ENCODE data around the gene UBAP2L.

The UBAP2L gene, protein sequence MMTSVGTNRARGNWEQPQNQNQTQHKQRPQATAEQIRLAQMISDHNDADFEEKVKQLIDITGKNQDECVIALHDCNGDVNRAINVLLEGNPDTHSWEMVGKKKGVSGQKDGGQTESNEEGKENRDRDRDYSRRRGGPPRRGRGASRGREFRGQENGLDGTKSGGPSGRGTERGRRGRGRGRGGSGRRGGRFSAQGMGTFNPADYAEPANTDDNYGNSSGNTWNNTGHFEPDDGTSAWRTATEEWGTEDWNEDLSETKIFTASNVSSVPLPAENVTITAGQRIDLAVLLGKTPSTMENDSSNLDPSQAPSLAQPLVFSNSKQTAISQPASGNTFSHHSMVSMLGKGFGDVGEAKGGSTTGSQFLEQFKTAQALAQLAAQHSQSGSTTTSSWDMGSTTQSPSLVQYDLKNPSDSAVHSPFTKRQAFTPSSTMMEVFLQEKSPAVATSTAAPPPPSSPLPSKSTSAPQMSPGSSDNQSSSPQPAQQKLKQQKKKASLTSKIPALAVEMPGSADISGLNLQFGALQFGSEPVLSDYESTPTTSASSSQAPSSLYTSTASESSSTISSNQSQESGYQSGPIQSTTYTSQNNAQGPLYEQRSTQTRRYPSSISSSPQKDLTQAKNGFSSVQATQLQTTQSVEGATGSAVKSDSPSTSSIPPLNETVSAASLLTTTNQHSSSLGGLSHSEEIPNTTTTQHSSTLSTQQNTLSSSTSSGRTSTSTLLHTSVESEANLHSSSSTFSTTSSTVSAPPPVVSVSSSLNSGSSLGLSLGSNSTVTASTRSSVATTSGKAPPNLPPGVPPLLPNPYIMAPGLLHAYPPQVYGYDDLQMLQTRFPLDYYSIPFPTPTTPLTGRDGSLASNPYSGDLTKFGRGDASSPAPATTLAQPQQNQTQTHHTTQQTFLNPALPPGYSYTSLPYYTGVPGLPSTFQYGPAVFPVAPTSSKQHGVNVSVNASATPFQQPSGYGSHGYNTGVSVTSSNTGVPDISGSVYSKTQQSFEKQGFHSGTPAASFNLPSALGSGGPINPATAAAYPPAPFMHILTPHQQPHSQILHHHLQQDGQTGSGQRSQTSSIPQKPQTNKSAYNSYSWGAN

DNA sequence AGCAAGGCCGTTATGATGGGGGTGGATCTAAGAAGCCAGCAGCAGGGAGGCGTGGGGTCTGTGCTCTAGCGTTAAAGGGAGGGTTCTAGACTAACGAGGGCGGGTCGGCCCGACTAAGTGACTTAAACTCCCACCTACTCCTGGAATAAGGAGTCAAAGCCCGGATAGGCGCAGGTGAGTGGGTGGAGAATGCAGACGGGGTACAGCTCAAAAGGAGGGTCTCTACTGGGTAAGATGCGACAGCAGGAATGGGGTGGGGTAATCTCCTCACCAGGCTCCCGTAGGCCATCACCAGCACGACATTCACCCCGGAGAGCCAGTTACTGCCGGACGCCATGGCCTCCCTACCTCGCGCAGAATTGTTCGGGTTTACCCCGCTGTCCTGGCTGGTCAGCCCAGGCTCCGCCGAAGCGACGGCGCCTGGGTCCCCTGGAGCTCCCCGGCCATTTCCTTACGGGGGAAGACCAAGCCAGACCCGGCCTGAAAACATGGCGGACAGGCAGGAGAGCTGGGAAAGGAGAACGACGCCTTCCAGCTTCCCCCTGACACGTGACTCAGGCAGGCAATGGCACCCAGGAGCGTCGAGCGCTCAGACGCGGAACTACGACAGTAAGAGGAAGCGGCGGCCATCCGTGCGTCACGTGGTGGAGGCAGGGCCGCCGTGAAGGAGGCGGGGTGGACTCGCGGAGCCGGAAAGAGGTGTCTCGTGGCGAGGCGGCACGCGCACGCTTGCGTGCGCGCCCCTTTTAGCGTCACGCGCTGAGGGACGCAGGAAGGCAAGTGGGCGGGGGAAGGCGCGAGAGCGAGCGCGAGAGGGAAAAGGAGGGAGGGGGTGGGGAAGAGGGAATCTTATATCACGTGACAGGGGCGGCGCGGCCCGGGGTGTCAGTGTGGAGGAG, at the start of gene UBAP2L:
TSS of gene UBAP2L (plus strand) at position 885 of the 899 bp plus-strand sequence. CDS start 4,169 bp downstream, outside the sequence.
- no peaks in the 10 kb centered on the region for H3K27me3 ChIP-seq (ENCODE audit: control insufficient read depth in 1 of 2, insufficient read depth in 2 of 2, low read length in 2 of 2)
- H3K4me1 ChIP-seq (ENCODE audit: insufficient read depth, low read length), result peaks cover 50% of the 10 kb centered on the region
- H3K36me3 ChIP-seq (ENCODE audit: insufficient read depth, low read length), result peaks cover 25% of the 10 kb centered on the region
- H3K9me3 ChIP-seq (ENCODE audit: low read length), result no peaks in the 10 kb centered on the region
- H3K9ac ChIP-seq (ENCODE audit: low read length), result peak within 1 kb of the TSS; percentile 100
- H3K27ac ChIP-seq (ENCODE audit: low read depth, low read length), result peak within 1 kb of the TSS; percentile 95
- peak within 1 kb of the TSS; percentile 90 to 97 for H3K4me3 ChIP-seq (ENCODE audit: low read depth in 1 of 2, low read length in 2 of 2)

DNA sequence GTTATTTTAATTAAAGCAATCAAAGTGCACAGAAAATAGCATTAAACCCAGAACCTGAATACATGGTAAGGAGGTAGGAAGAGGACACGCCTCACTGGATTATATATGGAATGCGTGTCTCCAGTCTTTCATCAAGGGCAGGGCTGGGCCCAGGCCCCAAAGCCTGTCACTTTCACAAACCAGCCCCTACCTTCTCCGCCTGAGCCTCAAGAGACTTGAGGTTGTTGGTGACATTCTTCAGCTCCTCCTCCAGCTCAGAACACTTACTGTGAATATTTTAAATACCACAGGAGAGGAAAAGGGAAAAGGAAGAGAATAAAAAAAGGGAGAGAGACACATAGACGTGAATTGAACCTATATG, 49.6 kb upstream of the UBAP2L start:
- peaks cover 4% of the 10 kb centered on the region for H3K4me1 ChIP-seq (ENCODE audit: insufficient read depth, low read length)
- H3K9ac ChIP-seq (ENCODE audit: low read length), result no peak overlapping the region
- H3K4me3 ChIP-seq (ENCODE audit: low read depth in 1 of 2, low read length in 2 of 2), result no peak overlapping the region
- H3K9me3 ChIP-seq (ENCODE audit: low read length), result no peaks in the 10 kb centered on the region
- no peak overlapping the region for H3K27ac ChIP-seq (ENCODE audit: low read depth, low read length)
- H3K27me3 ChIP-seq (ENCODE audit: control insufficient read depth in 1 of 2, insufficient read depth in 2 of 2, low read length in 2 of 2), result no peaks in the 10 kb centered on the region
- H3K36me3 ChIP-seq (ENCODE audit: insufficient read depth, low read length), result peaks cover 65% of the 10 kb centered on the region

DNA sequence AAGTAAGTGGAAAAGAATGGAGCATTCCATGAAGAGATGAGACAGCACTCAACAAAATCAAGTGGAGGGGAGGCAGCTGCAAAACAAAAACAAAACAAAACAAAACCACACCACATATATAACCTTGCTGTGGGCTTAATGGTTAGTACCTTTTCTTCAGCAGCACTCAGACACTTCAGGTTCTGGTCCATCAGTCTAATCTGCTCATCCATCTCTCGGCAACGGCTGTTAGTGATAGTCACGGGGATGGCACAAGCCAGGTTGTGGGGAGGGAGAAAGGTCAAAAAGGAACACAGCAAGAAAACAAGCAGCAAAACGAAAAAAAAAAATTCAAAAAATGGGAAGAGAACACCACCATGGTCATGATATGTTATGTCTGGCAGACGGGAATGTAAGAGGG, 48.9 kb upstream of the UBAP2L start:
- Histone ChIP-seq H3K9ac (ENCODE audit: low read length) (no peak overlapping the region), H3K36me3 (ENCODE audit: insufficient read depth, low read length) (peaks cover 59% of the 10 kb centered on the region), H3K4me1 (ENCODE audit: insufficient read depth, low read length) (peaks cover 11% of the 10 kb centered on the region), H3K9me3 (ENCODE audit: low read length) (no peaks in the 10 kb centered on the region), H3K27me3 (ENCODE audit: control insufficient read depth in 1 of 2, insufficient read depth in 2 of 2, low read length in 2 of 2) (no peaks in the 10 kb centered on the region), H3K4me3 (ENCODE audit: low read depth in 1 of 2, low read length in 2 of 2) (no peak overlapping the region), H3K27ac (ENCODE audit: low read depth, low read length) (no peak overlapping the region)

DNA sequence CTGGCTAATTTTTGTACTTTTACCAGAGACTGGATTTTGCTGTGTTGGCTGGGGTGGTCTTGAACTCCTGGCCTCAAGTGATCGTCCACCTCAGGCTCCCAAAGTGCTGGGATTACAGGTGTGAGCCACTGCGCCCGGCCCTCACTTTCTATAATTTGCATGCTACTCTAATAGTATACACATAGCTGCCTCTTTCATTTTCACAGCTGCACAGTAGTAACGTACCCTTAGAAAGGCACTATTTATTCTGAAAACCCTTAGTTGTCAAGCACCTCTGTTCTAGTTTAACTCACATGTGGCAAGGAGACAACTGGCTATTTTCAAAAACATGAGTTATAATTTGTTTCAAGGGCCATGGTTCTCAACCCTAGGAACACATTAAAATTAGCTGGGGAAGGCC, 46.1 kb upstream of the UBAP2L start:
- Histone ChIP-seq H3K9me3 (ENCODE audit: low read length) (no peaks in the 10 kb centered on the region), H3K36me3 (ENCODE audit: insufficient read depth, low read length) (peaks cover 44% of the 10 kb centered on the region), H3K9ac (ENCODE audit: low read length) (no peak overlapping the region), H3K27me3 (ENCODE audit: control insufficient read depth in 1 of 2, insufficient read depth in 2 of 2, low read length in 2 of 2) (no peaks in the 10 kb centered on the region), H3K27ac (ENCODE audit: low read depth, low read length) (no peak overlapping the region), H3K4me3 (ENCODE audit: low read depth in 1 of 2, low read length in 2 of 2) (no peak overlapping the region), H3K4me1 (ENCODE audit: insufficient read depth, low read length) (peaks cover 32% of the 10 kb centered on the region)

DNA sequence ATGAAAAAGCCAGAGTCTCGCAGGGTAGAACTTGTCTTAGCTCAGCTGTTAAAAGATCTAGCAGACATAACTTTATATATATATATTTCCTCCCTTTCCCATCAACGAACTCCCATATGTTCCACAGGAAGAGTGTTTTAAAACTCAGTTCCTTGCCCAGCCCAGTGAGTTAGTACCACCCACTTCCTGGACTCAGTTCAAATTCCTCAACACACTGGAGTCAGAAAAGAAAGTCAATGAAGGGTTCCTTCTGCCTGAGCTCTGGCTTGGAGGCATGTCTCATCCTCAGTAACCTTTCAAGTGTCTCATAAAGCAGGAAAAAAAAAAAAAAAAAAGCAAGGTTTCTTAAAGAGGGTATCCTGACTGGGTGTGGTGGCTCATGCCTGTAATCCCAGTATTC, 44.4 kb upstream of the UBAP2L start:
- H3K27me3 ChIP-seq (ENCODE audit: control insufficient read depth in 1 of 2, insufficient read depth in 2 of 2, low read length in 2 of 2), result no peaks in the 10 kb centered on the region

DNA sequence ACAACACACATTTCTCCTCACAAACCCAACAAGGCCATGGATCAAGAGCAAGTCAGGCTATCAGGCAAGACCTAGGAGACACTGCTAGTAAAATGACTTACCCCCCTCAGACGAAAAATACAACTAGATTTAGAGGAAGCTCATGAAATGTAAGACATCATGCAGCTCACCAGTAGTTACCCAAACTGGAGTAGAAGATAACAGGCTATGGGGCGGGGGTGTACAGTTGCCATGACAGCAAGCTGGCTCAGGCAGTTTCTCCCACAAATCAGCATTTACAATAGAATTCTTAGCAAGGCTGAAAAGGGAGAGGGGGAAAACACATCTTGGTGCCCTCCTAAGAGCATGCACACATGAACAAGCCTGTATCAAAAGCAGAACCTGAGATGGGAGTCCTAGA, 42.7 kb upstream of the UBAP2L start:
- no peak overlapping the region for H3K9ac ChIP-seq (ENCODE audit: low read length)
- H3K9me3 ChIP-seq (ENCODE audit: low read length), result no peaks in the 10 kb centered on the region
- H3K4me3 ChIP-seq (ENCODE audit: low read depth in 1 of 2, low read length in 2 of 2), result no peak overlapping the region
- H3K4me1 ChIP-seq (ENCODE audit: insufficient read depth, low read length), result peaks cover 53% of the 10 kb centered on the region
- no peak overlapping the region for H3K27ac ChIP-seq (ENCODE audit: low read depth, low read length)
- peaks cover 10% of the 10 kb centered on the region for H3K36me3 ChIP-seq (ENCODE audit: insufficient read depth, low read length)
- H3K27me3 ChIP-seq (ENCODE audit: control insufficient read depth in 1 of 2, insufficient read depth in 2 of 2, low read length in 2 of 2), result no peaks in the 10 kb centered on the region

More for the DNA sequence above, 44.4 kb upstream of the UBAP2L start:
- peaks cover 46% of the 10 kb centered on the region for H3K4me1 ChIP-seq (ENCODE audit: insufficient read depth, low read length)
- no peak overlapping the region for H3K27ac ChIP-seq (ENCODE audit: low read depth, low read length)
- peaks cover 27% of the 10 kb centered on the region for H3K36me3 ChIP-seq (ENCODE audit: insufficient read depth, low read length)
- H3K9ac ChIP-seq (ENCODE audit: low read length), result no peak overlapping the region
- H3K9me3 ChIP-seq (ENCODE audit: low read length), result no peaks in the 10 kb centered on the region
- no peak overlapping the region for H3K4me3 ChIP-seq (ENCODE audit: low read depth in 1 of 2, low read length in 2 of 2)

DNA sequence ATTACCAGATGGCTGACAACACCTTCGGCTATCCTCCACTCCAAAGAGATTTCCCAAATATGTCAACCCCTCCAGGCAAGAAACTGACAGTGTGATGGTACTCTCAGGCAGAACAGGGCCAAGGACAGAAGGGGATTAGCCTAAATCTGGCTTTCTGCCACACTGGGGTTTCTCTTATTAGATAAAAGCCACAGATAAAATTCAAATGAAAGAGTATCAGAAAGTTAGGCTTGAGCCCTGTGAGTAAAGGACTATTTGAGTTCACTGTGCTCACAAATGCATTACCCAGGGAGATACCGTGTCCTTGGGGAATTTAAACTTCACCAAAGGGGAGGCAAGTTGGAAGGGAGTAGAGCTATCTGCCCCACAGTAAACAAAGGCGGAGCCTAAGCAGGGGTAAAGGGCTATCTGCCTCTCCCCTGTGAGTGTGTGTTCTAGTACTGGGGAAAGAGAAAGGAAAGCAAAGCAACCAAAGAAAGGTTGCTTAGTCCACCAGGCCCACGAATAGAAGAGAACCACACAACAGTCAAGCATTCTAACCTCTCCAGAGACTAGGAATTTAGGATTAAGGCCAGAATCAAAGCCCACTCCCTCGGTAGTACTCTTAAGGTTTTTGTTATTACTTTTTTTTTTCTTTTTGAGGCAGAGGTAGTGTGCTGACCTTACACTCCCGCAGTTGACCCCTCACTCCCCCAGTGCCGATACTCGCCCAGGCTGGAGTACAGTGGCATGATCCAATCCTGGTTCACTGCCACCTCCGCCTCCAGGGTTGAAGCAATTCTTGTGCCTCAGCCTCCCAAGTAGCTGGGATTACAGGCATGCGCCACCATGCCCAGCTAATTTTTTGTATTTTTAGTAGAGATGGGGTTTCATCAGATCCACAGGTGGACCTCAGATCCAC, 41.6 kb upstream of the UBAP2L start:
- H3K9ac ChIP-seq (ENCODE audit: low read length), result no peak overlapping the region
- no peaks in the 10 kb centered on the region for H3K9me3 ChIP-seq (ENCODE audit: low read length)
- no peak overlapping the region for H3K4me3 ChIP-seq (ENCODE audit: low read depth in 1 of 2, low read length in 2 of 2)
- peaks cover 57% of the 10 kb centered on the region for H3K4me1 ChIP-seq (ENCODE audit: insufficient read depth, low read length)
- peaks cover 8% of the 10 kb centered on the region for H3K36me3 ChIP-seq (ENCODE audit: insufficient read depth, low read length)
- no peaks in the 10 kb centered on the region for H3K27me3 ChIP-seq (ENCODE audit: control insufficient read depth in 1 of 2, insufficient read depth in 2 of 2, low read length in 2 of 2)
- no peak overlapping the region for H3K27ac ChIP-seq (ENCODE audit: low read depth, low read length)

DNA sequence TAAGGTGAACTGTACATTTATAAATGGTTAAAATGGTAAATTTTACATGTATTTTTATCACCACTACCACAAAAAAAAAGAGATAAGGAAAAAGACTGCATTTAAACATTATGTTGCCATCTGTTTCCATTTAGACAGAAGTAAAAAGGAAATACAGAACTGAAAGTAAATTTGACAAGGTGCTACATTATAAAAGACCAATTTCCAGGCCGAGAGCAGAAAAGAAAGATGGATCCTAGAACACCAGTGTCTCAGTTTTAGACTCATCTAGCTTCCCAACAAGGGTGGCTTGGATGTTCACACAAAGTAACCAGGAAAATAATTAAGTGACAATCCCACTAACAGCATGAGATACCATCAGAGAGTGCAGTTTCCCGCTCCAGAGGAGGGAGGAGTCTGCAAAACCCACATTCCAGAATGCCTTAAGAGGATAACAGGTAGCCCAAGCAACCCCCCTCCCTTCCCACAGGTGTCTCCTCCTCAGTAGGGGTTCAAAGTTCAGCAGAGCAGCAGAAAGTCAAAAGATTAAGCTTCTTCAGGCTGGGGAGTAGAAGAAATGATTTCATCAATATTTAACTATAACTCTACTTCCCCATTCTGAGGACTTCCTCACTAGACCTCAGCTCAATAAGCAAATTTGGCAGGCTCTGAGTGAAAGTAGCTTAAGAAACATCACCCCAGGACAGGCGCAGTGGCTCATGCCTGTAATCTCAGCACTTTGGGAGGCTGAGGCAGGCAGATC, 40.6 kb upstream of the UBAP2L start:
- Histone ChIP-seq H3K4me3 (ENCODE audit: low read depth in 1 of 2, low read length in 2 of 2) (no peak overlapping the region), H3K4me1 (ENCODE audit: insufficient read depth, low read length) (peaks cover 57% of the 10 kb centered on the region)

DNA sequence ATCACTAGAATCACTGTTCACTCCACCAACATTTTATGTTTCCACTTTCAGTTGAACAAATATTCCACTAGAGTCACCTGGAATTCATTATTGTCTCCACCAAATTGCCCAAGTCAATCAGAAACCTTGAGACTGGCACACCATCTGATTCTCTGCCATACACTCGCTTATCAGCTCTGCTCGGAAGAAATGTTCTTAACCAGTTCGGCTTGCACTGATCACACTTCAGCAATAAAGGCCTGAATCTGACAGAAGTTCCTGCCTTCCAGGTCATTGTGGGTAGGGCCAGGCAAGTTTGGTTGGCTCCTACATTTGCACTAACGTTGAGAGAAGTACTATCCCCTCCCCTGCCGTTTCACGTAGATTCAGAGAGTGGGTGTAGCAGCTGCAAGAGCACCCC, 38.8 kb upstream of the UBAP2L start:
- Histone ChIP-seq H3K4me3 (ENCODE audit: low read depth in 1 of 2, low read length in 2 of 2) (peak overlapping the region; percentile 80 to 89), H3K36me3 (ENCODE audit: insufficient read depth, low read length) (peaks cover 5% of the 10 kb centered on the region), H3K27ac (ENCODE audit: low read depth, low read length) (peak overlapping the region; percentile 92), H3K9me3 (ENCODE audit: low read length) (no peaks in the 10 kb centered on the region), H3K4me1 (ENCODE audit: insufficient read depth, low read length) (peaks cover 46% of the 10 kb centered on the region), H3K27me3 (ENCODE audit: control insufficient read depth in 1 of 2, insufficient read depth in 2 of 2, low read length in 2 of 2) (no peaks in the 10 kb centered on the region), H3K9ac (ENCODE audit: low read length) (peak overlapping the region; percentile 83)

More for the DNA sequence above, 40.6 kb upstream of the UBAP2L start:
- H3K27ac ChIP-seq (ENCODE audit: low read depth, low read length), result no peak overlapping the region
- no peaks in the 10 kb centered on the region for H3K27me3 ChIP-seq (ENCODE audit: control insufficient read depth in 1 of 2, insufficient read depth in 2 of 2, low read length in 2 of 2)
- H3K9me3 ChIP-seq (ENCODE audit: low read length), result no peaks in the 10 kb centered on the region
- H3K9ac ChIP-seq (ENCODE audit: low read length), result no peak overlapping the region
- H3K36me3 ChIP-seq (ENCODE audit: insufficient read depth, low read length), result peaks cover 5% of the 10 kb centered on the region
